CD14-positive monocyte (primary cell): Measurements from ENCODE around the gene KIF16B. TPM values are rescaled to one million over a fixed set of nuclear protein-coding genes. Genes with fewer than 3 reads are reported as not detected.

Experiments used
- DNase-seq, 3 donors: peaks; one replicate each; pipeline ENCODE4 v3.0.0-alpha.2; 2011 to 2022
- H2AFZ ChIP-seq: 2 replicates; pipeline ENCODE4 v1.6.0; 2012; ENCODE audit warnings: mild to moderate bottlenecking, low read depth, low read length, inconsistent platforms; ENCODE audit not compliant: insufficient read depth, poor library complexity, severe bottlenecking
- H3K27ac ChIP-seq, 2 donors: 1 replicate in 1 of 2; 2 replicates in 1 of 2; pipeline ENCODE4 v1.5.1; 2012 to 2013; ENCODE audit warnings: low read length in 2 of 2, control low read depth in 1 of 2, inconsistent platforms in 1 of 2, low read depth in 1 of 2, mild to moderate bottlenecking in 1 of 2
- H3K27me3 ChIP-seq, 2 donors: one replicate each; pipeline versions ENCODE4 v1.6.0 to v1.6.1; 2011 to 2013; ENCODE audit warnings: low read length in 2 of 2; ENCODE audit not compliant: control insufficient read depth in 2 of 2, insufficient read depth in 2 of 2
- H3K36me3 ChIP-seq, 2 donors: replicated peaks in 1 of 2; 1 replicate in 1 of 2; 2 replicates in 1 of 2; pipeline versions ENCODE4 v1.5.1 to v1.6.1; 2012 to 2013; ENCODE audit warnings: low read length in 2 of 2, control low read depth in 1 of 2, inconsistent platforms in 1 of 2, mild to moderate bottlenecking in 1 of 2; ENCODE audit not compliant: insufficient read depth in 2 of 2, control insufficient read depth in 1 of 2
- H3K4me1 ChIP-seq, 2 donors: 1 replicate in 1 of 2; 2 replicates in 1 of 2; pipeline versions ENCODE4 v1.5.1 to v1.6.1; 2012 to 2013; ENCODE audit warnings: low read length in 2 of 2, control low read depth in 1 of 2, inconsistent platforms in 1 of 2, mild to moderate bottlenecking in 1 of 2, moderate library complexity in 1 of 2; ENCODE audit not compliant: insufficient read depth in 2 of 2, control insufficient read depth in 1 of 2
- H3K4me2 ChIP-seq: replicated peaks from 2 replicates; pipeline ENCODE3; 2012; ENCODE audit warnings: low read length, moderate library complexity, mild to moderate bottlenecking; ENCODE audit not compliant: poor library complexity, severe bottlenecking; ENCODE audit errors: extremely low read depth
- H3K4me3 ChIP-seq, 3 experiments: fragments of 200-600 bp in 1 of 3; sonication (generic) in 1 of 3; replicated peaks in 1 of 3; 1 replicate in 2 of 3; 2 replicates in 1 of 3; pipeline ENCODE4 v1.5.1; 2011 to 2013; ENCODE audit warnings: low read length in 3 of 3, mild to moderate bottlenecking in 3 of 3, control low read depth in 2 of 3, low read depth in 2 of 3, inconsistent platforms in 1 of 3, moderate library complexity in 1 of 3
- H3K79me2 ChIP-seq: 2 replicates; pipeline ENCODE4 v1.6.0; 2012; ENCODE audit warnings: mild to moderate bottlenecking, control low read depth, inconsistent platforms, low read length, moderate library complexity; ENCODE audit not compliant: insufficient read depth
- H3K9ac ChIP-seq: 2 replicates; pipeline ENCODE4 v1.6.0; 2017; ENCODE audit warnings: low read length, mild to moderate bottlenecking; ENCODE audit not compliant: insufficient read depth, poor library complexity, severe bottlenecking
- H3K9me3 ChIP-seq, 2 donors: replicated peaks in 1 of 2; 1 replicate in 1 of 2; 2 replicates in 1 of 2; pipeline versions ENCODE4 v1.5.1 to v1.6.1; 2012 to 2013; ENCODE audit warnings: low read length in 2 of 2, control low read depth in 1 of 2; ENCODE audit not compliant: control insufficient read depth in 1 of 2, insufficient read depth in 1 of 2
- H4K20me1 ChIP-seq: 2 replicates; pipeline ENCODE4 v1.6.0; 2012; ENCODE audit warnings: mild to moderate bottlenecking, low read length, control low read depth, moderate library complexity; ENCODE audit not compliant: insufficient read depth
- H3K27ac Mint-ChIP-seq, 7 donors: one replicate each; pipeline ENCODE4 v1.8.0; 2020; ENCODE audit warnings: mild to moderate bottlenecking in 7 of 7, mixed read lengths in 7 of 7, moderate library complexity in 6 of 7, inconsistent platforms in 2 of 7
- H3K27me3 Mint-ChIP-seq, 3 donors: one replicate each; pipeline ENCODE4 v1.8.0; 2021 to 2022; ENCODE audit warnings: low read depth in 3 of 3, mild to moderate bottlenecking in 3 of 3, mixed read lengths in 3 of 3, moderate library complexity in 3 of 3, inconsistent platforms in 1 of 3
- H3K36me3 Mint-ChIP-seq, 2 donors: one replicate each; pipeline ENCODE4 v1.8.0; 2020; ENCODE audit warnings: mixed read lengths in 2 of 2, inconsistent platforms in 1 of 2, mild to moderate bottlenecking in 1 of 2
- H3K4me1 Mint-ChIP-seq: one replicate; pipeline ENCODE4 v1.8.0; 2020; ENCODE audit warnings: mild to moderate bottlenecking, mixed read lengths
- H3K4me3 Mint-ChIP-seq, 2 donors: one replicate each; pipeline ENCODE4 v1.8.0; 2020; ENCODE audit warnings: mild to moderate bottlenecking in 2 of 2, mixed read lengths in 2 of 2, moderate library complexity in 1 of 2
- H3K9me3 Mint-ChIP-seq, 7 donors: one replicate each; pipeline ENCODE4 v1.8.0; 2020 to 2022; ENCODE audit warnings: mixed read lengths in 7 of 7, mild to moderate bottlenecking in 6 of 7, moderate library complexity in 6 of 7, inconsistent platforms in 2 of 7
- CTCF ChIP-seq: fragments of 200-600 bp; IDR thresholded peaks from one replicate; pipeline ENCODE4 v1.8.0; 2022; ENCODE audit warnings: antibody characterized with exemption, mild to moderate bottlenecking
- WGBS: methylation state at CpG from one replicate; pipeline ENCODE4 v1.1.5; 2013; ENCODE audit warnings: missing lambda C conversion rate; ENCODE audit not compliant: insufficient coverage; 5-methylcytosine and 5-hydroxymethylcytosine counted together
- intact Hi-C, 2 donors: fragments of 100-400 bp; cut with micrococcal nuclease; formaldehyde crosslinking; loops; one replicate each; pipeline versions ENCODE4 v1.15.0 to v1.15.1; 2023
- polyA plus RNA-seq, 3 donors: library from polyadenylated mRNA; depleted of rRNA in 1 of 3; unstranded in 2 of 3; stranded (reverse) in 1 of 3; fragments of 300-500 nt in 2 of 3; fragments of >200 nt in 1 of 3; fragmentation: Illumina TruSeq in 2 of 3; gene quantifications; 1 replicate in 2 of 3; 2 replicates in 1 of 3; pipeline ENCODE4 v1.2.3, GENCODE V29; 2012 to 2021

KIF16B gene
- polyA plus RNA-seq, 3 donors: 0.89 to 2.9 (median 2.8) TPM

GRCh38 chr20:16337707-16338106 lies 235.5 kb downstream of the KIF16B start:
- Histone ChIP-seq H4K20me1 (no peaks in the 10 kb centered on the region), H3K4me1 (no peaks in the 10 kb centered on the region), H3K27ac (no peak overlapping the region), H3K79me2 (no peaks in the 10 kb centered on the region), H3K9ac (no peak overlapping the region), H3K27me3 (no peaks in the 10 kb centered on the region), H3K4me3 (no peak overlapping the region), H3K36me3 (peaks cover 0 to 3% of the 10 kb centered on the region in 2 donors), H2AFZ (no peak overlapping the region), H3K4me2 (no peak overlapping the region), H3K9me3 (peaks cover 0 to 2% of the 10 kb centered on the region in 2 donors)
- TF ChIP-seq CTCF: no peak
- intact Hi-C loops: no loop called here
- Mint-ChIP-seq H3K27me3 (no peaks in the 10 kb centered on the region), H3K4me1 (no peaks in the 10 kb centered on the region), H3K4me3 (no peak overlapping the region), H3K27ac (no peak overlapping the region), H3K36me3 (peaks cover 11 to 13% of the 10 kb centered on the region in 2 donors), H3K9me3 (peaks cover 2 to 7% (median 5%) of the 10 kb centered on the region in 7 donors)
- no CpG with 5 or more reads among the region's 1 CpG for WGBS
- DNase-seq: no peak

- no peak for DNase-seq
- no peaks in the 10 kb centered on the region for H3K4me1 Mint-ChIP-seq
- no peak overlapping the region for H3K4me2 ChIP-seq
- H3K27ac Mint-ChIP-seq: no peak overlapping the region
- H3K27me3 Mint-ChIP-seq: no peaks in the 10 kb centered on the region
- no peak overlapping the region for H3K4me3 ChIP-seq
- no CpG with 5 or more reads among the region's 1 CpG for WGBS
- H3K27ac ChIP-seq: no peak overlapping the region
- no peaks in the 10 kb centered on the region for H3K27me3 ChIP-seq
- H3K79me2 ChIP-seq: no peaks in the 10 kb centered on the region
- TF ChIP-seq CTCF: no peak
- H3K36me3 Mint-ChIP-seq: peaks cover 3 to 8% of the 10 kb centered on the region in 2 donors
- no peak overlapping the region for H3K4me3 Mint-ChIP-seq
- H3K9ac ChIP-seq: no peak overlapping the region
- no peaks in the 10 kb centered on the region for H3K4me1 ChIP-seq
- H3K9me3 Mint-ChIP-seq: peaks cover 5 to 20% (median 9%) of the 10 kb centered on the region in 7 donors
- H3K9me3 ChIP-seq: no peaks in the 10 kb centered on the region
- intact Hi-C loops: no loop called here
- no peaks in the 10 kb centered on the region for H4K20me1 ChIP-seq
- no peak overlapping the region for H2AFZ ChIP-seq
- no peaks in the 10 kb centered on the region for H3K36me3 ChIP-seq
Measured at GRCh38 chr20:16327606-16328005, 245.6 kb downstream of the KIF16B start.
